COR-L47 (cell line): ENCODE measurements around the gene KIF14.

Source experiments
- DNase-seq: peaks from one replicate; lab custom pipeline; 2025; lab: John Stamatoyannopoulos, UW

KIF14 gene

GRCh38 chr1:200620273-200621131, at the start of gene KIF14:
TSS of gene KIF14 (minus strand) at chr1:200620751. CDS start at chr1:200618723, 2,028 bp downstream.
- peak; percentile 96 for DNase-seq

- DNase-seq, result peak; percentile 93
Measured at GRCh38 chr1:200669314-200670241, 49.0 kb upstream of the KIF14 start, which contains the start of gene DDX59. TSS of gene DDX59 (minus strand) at chr1:200669907. CDS start at chr1:200666740, 3,167 bp downstream.

- DNase-seq, result no peak
Measured at GRCh38 chr1:200668514-200669313, 48.2 kb upstream of the KIF14 start.

GRCh38 chr1:200666309-200666708, 45.8 kb upstream of the KIF14 start:
- DNase-seq, result no peak

- no peak for DNase-seq
Measured at GRCh38 chr1:200665861-200666260, 45.3 kb upstream of the KIF14 start.

- no peak for DNase-seq
Measured at GRCh38 chr1:200660719-200661118, 40.2 kb upstream of the KIF14 start.

GRCh38 chr1:200659269-200659668, 38.7 kb upstream of the KIF14 start:
- DNase-seq, result no peak

- DNase-seq, result no peak
Measured at GRCh38 chr1:200658037-200658818, 37.7 kb upstream of the KIF14 start.

- DNase-seq, result no peak
Measured at GRCh38 chr1:200654660-200655059, 34.1 kb upstream of the KIF14 start.

- DNase-seq, result no peak
Measured at GRCh38 chr1:200653022-200653462, 32.5 kb upstream of the KIF14 start.

GRCh38 chr1:200652378-200652777, 31.8 kb upstream of the KIF14 start:
- no peak for DNase-seq

GRCh38 chr1:200646515-200646914, 26.0 kb upstream of the KIF14 start:
- no peak for DNase-seq

- no peak for DNase-seq
Measured at GRCh38 chr1:200644021-200644420, 23.5 kb upstream of the KIF14 start.

- no peak for DNase-seq
Measured at GRCh38 chr1:200642481-200642880, 21.9 kb upstream of the KIF14 start.

GRCh38 chr1:200640963-200641401, 20.4 kb upstream of the KIF14 start:
- no peak for DNase-seq

- DNase-seq, result no peak
Measured at GRCh38 chr1:200640373-200640962, 19.9 kb upstream of the KIF14 start.

- no peak for DNase-seq
Measured at GRCh38 chr1:200638073-200638472, 17.5 kb upstream of the KIF14 start.

- DNase-seq, result no peak
Measured at GRCh38 chr1:200636681-200637080, 16.1 kb upstream of the KIF14 start.

GRCh38 chr1:200634261-200635122, 13.9 kb upstream of the KIF14 start:
- no peak for DNase-seq
